Psoas muscle (tissue), 8 donors: ENCODE data around the gene NOD1. TPM values are rescaled to one million over a fixed set of nuclear protein-coding genes. Genes with fewer than 3 reads are reported as not detected.
"Not testable (repeated sequence)": the region's sequence is repeated elsewhere in the genome, so short reads cannot be mapped to it uniquely, and the experiment has no call there.

Experiments used
- ATAC-seq, 4 donors: fragments of 200-7000 bp; cut with Tn5 transposase; one replicate each; pipeline ENCODE4 v1.9.1; 2020; ENCODE audit warnings: moderate library complexity in 3 of 4, mild to moderate bottlenecking in 2 of 4
- DNase-seq, 2 donors: peaks; one replicate each; pipeline ENCODE4 v3.0.0-alpha.2; 2020
- H3K27ac ChIP-seq: fragments of 200-600 bp; one replicate; pipeline ENCODE4 v1.8.0; 2022
- H3K27me3 ChIP-seq, 3 donors: fragments of 200-600 bp in 1 of 3; one replicate each; pipeline versions ENCODE4 v1.6.1 to v1.8.0; 2013 to 2022; ENCODE audit warnings: low read length in 2 of 3, mild to moderate bottlenecking in 2 of 3, moderate library complexity in 1 of 3; ENCODE audit not compliant: insufficient read depth in 3 of 3
- H3K36me3 ChIP-seq, 2 donors: fragments of 200-600 bp in 1 of 2; one replicate each; pipeline versions ENCODE4 v1.6.1 to v1.8.0; 2013 to 2022; ENCODE audit warnings: low read depth in 1 of 2, mild to moderate bottlenecking in 1 of 2, moderate library complexity in 1 of 2; ENCODE audit not compliant: insufficient read depth in 1 of 2
- H3K4me1 ChIP-seq: fragments of 200-600 bp; one replicate; pipeline ENCODE4 v1.8.0; 2022
- H3K4me3 ChIP-seq: fragments of 200-600 bp; one replicate; pipeline ENCODE4 v1.8.0; 2022; ENCODE audit warnings: mild to moderate bottlenecking
- H3K9me3 ChIP-seq: fragments of 200-600 bp; one replicate; pipeline ENCODE4 v1.8.0; 2022
- WGBS, 3 donors: extraction: QIAGEN DNeasy Blood & Tissue Kit; methylation state at CpG; one replicate each; pipeline versions ENCODE4 v1.1.6 to v1.1.7; 2013; 5-methylcytosine and 5-hydroxymethylcytosine counted together
- intact Hi-C, 2 donors: fragments of 100-400 bp; cut with DNase I; formaldehyde crosslinking; loops; one replicate each; pipeline versions ENCODE4 v1.11.0 to v1.14.2; 2022
- long read RNA-seq, 2 donors: library from polyadenylated mRNA; unstranded; transcript quantifications; one replicate each; pipeline ENCODE4 v2.0.0, GENCODE V29; 2021
- polyA plus RNA-seq, 3 donors: library from polyadenylated mRNA; stranded (reverse); fragments of 200-250 nt; gene quantifications; one replicate each; pipeline ENCODE4 v1.2.3, GENCODE V29; 2013
- total RNA-seq, 4 donors: library from RNA; stranded (reverse); fragmentation: NEBNext Ultra II Directional in 2 of 4; extraction: Animal tissue kit (Norgen Biotek cat#: 25700) in 2 of 4; gene quantifications; one replicate each; pipeline versions ENCODE4 v1.2.1 to v1.2.4, GENCODE V29; 2021 to 2023
- TF ChIP-seq, protein P1 (sequence below): fragments of 200-600 bp; IDR thresholded peaks from one replicate; pipeline ENCODE4 v1.8.0; 2022; ENCODE audit warnings: antibody characterized with exemption
- donor health status: healthy with polysubstance abuse.
- donor health status: DM: no; HTN: no; CAD: no; lungs with moderate emphysema.
- donor health status: Bipolar disorder and iron deficiency.
- donor health status: healthy.
- donor health status: DM: yes; HTN: yes; CAD: no.
- donor health status: DM: no; HTN: no; CAD: no.
- donor health status: DM: no; HTN: no; CAD: no.
- donor health status: DM: yes; HTN: yes; CAD: no.

NOD1 gene, protein sequence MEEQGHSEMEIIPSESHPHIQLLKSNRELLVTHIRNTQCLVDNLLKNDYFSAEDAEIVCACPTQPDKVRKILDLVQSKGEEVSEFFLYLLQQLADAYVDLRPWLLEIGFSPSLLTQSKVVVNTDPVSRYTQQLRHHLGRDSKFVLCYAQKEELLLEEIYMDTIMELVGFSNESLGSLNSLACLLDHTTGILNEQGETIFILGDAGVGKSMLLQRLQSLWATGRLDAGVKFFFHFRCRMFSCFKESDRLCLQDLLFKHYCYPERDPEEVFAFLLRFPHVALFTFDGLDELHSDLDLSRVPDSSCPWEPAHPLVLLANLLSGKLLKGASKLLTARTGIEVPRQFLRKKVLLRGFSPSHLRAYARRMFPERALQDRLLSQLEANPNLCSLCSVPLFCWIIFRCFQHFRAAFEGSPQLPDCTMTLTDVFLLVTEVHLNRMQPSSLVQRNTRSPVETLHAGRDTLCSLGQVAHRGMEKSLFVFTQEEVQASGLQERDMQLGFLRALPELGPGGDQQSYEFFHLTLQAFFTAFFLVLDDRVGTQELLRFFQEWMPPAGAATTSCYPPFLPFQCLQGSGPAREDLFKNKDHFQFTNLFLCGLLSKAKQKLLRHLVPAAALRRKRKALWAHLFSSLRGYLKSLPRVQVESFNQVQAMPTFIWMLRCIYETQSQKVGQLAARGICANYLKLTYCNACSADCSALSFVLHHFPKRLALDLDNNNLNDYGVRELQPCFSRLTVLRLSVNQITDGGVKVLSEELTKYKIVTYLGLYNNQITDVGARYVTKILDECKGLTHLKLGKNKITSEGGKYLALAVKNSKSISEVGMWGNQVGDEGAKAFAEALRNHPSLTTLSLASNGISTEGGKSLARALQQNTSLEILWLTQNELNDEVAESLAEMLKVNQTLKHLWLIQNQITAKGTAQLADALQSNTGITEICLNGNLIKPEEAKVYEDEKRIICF
- total RNA-seq = 1 to 10 TPM; 2.5 to 4.1 (median 2.9) TPM
- polyA plus RNA-seq = 1 to 10 TPM; 1.7 to 3.3 (median 2.0) TPM
- long read RNA-seq, donor 1, partial matches to known transcripts = 1 of 6 reads
- long read RNA-seq, donor 1, other reads (novel, unspliced or antisense) = 5 of 6 reads
- long read RNA-seq, donor 2, full-length matches to known transcripts = 1 of 4 reads
- long read RNA-seq, donor 2, partial matches to known transcripts = 1 of 4 reads
- long read RNA-seq, donor 2, other reads (novel, unspliced or antisense) = 2 of 4 reads

DNA sequence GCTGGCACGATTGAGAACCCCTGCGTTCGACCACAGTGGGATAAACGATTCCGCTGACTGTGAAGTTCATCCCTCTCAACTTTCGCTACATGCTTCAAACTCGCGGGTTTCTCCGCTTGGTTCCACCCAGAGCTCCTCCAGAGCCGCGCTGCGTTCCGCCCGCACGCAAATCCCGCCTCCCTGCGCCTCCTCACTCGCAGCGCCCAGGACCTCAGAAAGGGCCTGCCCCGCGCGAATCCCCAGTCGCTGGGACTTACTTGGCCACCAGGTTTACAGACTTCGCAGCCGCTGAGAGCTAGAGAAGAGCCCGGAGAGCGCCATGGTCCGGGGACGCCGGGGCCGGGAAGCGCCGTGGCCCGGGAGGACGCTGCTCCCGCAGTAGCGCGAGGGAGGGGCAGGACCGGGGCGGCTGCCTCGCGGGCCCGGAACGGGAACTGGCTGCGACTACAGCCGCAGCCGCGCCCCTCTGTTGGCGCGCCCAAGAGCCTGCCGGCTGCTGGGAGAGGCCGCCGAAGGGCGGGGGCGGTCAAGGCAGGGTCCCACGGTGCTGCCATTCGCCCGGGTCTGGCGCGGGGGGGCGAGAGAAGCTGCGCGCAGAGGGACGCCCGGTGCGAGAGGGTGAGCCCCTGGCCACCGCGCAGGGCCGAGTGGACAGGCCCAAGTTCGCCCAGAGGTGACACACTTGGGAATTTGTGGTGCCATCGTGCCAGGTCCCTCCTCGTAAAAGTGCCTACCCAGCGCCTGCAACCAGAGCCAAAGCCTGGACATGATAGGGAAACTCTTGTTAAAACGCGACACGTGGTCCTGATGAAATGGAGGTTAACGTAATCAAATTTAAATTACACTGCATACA is at the start of gene NOD1:
TSS of gene NOD1 (minus strand) at position 436 of the 853 bp plus-strand sequence. CDS start 21,863 bp downstream, outside the sequence.
- no peaks in the 10 kb centered on the region for H3K27me3 ChIP-seq
- TF ChIP-seq, protein P1, sequence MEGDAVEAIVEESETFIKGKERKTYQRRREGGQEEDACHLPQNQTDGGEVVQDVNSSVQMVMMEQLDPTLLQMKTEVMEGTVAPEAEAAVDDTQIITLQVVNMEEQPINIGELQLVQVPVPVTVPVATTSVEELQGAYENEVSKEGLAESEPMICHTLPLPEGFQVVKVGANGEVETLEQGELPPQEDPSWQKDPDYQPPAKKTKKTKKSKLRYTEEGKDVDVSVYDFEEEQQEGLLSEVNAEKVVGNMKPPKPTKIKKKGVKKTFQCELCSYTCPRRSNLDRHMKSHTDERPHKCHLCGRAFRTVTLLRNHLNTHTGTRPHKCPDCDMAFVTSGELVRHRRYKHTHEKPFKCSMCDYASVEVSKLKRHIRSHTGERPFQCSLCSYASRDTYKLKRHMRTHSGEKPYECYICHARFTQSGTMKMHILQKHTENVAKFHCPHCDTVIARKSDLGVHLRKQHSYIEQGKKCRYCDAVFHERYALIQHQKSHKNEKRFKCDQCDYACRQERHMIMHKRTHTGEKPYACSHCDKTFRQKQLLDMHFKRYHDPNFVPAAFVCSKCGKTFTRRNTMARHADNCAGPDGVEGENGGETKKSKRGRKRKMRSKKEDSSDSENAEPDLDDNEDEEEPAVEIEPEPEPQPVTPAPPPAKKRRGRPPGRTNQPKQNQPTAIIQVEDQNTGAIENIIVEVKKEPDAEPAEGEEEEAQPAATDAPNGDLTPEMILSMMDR = peak; percentile 18
- intact Hi-C loops = loop anchor here in 1 of 2 donors (2.0 kb wide), 1 partner anchor 26 kb away; the partner anchor contains the start of gene GGCT
- 0 to 1% (median 0%) methylated on average over 62 to 77 of the region's 77 CpGs for WGBS, 3 donors
- H3K4me3 ChIP-seq = peak within 1 kb of the TSS; percentile 92
- H3K36me3 ChIP-seq = no peaks in the 10 kb centered on the region
- ATAC-seq (peak; percentile 92 to 98 (median 94)), DNase-seq (peak; percentile 76 to 87)
- H3K9me3 ChIP-seq = no peaks in the 10 kb centered on the region
- H3K4me1 ChIP-seq = peaks cover 24% of the 10 kb centered on the region
- peak within 1 kb of the TSS; percentile 88 for H3K27ac ChIP-seq

DNA sequence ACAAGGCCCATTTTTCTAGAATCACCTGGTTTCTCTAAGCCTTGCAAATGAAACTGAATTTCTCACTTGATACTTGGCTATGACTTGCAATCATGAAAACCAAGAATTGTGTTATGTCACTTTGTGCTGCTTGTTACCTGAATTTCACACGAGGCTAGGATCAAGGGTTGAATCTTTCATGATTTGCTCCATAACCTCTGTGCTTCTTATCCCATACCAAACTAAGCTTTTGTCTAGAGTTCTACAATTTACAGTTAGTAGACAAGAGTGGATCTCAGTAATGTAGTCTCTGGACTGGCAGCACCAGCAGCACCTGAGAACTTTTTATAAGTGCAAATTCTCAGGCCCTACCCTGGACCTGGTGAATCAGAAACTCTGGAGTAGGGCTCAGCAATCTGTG is 48.7 kb upstream of the NOD1 start:
- H3K4me1 ChIP-seq, intact Hi-C loops, DNase-seq, ATAC-seq, H3K27me3 ChIP-seq, H3K9me3 ChIP-seq, H3K27ac ChIP-seq, H3K36me3 ChIP-seq, H3K4me3 ChIP-seq: not testable (repeated sequence)
- 68 to 71% (median 69%) methylated on average over 1 of the region's 1 CpG for WGBS, 3 donors

DNA sequence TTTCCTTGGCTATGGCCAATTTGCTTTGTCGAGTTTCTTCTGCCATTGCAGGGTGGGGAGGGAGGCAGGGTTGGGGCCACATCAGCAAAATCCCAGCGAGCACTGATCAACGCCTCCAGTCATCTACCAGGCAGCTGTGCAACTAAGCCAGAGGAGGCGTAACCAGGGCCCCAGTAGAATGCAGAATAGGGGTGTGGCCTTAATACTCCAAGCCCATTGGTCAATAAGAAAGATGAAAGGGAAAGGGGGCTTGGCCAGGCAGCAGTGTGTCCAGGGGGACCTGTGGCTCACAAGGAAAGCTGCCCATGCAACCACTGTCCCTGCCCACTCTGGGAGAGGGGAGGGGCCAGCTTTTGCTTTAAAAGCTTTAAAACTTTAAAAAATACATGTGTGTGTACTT is 47.6 kb upstream of the NOD1 start:
- intact Hi-C loops = no loop called here
- no peaks in the 10 kb centered on the region for H3K27me3 ChIP-seq
- no peak overlapping the region for H3K27ac ChIP-seq
- ATAC-seq (no peak), DNase-seq (no peak)
- no peak overlapping the region for H3K4me3 ChIP-seq
- H3K36me3 ChIP-seq = peaks cover 0 to 6% of the 10 kb centered on the region in 2 donors
- TF ChIP-seq, protein P1 = no peak
- no peaks in the 10 kb centered on the region for H3K4me1 ChIP-seq
- WGBS, 3 donors = 94 to 99% (median 95%) methylated on average over 4 of the region's 4 CpGs
- no peaks in the 10 kb centered on the region for H3K9me3 ChIP-seq

DNA sequence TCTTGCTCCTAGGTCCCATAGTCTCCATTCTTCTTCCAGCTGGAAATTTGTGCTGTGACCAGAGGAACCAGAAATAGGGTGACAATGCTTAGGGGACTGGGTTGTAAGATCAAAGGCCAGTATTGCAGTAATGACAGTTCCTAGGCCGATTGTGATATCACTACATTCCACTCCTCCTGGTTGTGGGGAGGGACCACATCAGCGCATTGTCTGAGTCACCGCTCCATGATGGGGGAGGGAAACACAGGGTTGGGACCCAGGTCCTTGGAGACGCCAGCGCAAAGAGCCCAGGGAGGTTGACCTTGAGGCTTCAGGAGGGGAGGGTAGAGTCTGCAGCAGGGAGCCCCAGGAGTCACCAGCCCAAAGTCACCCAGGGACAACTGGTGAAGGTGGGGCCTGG is 46.8 kb upstream of the NOD1 start:
- intact Hi-C loops = no loop called here
- DNase-seq (no peak), ATAC-seq (no peak)
- Histone ChIP-seq H3K27ac (no peak overlapping the region), H3K9me3 (no peaks in the 10 kb centered on the region), H3K4me3 (no peak overlapping the region), H3K27me3 (no peaks in the 10 kb centered on the region), H3K4me1 (no peaks in the 10 kb centered on the region), H3K36me3 (peaks cover 0 to 6% of the 10 kb centered on the region in 2 donors)
- TF ChIP-seq, protein P1 = no peak
- 87 to 95% (median 93%) methylated on average over 5 of the region's 5 CpGs for WGBS, 3 donors
